NCI-H2171 (cell line): ENCODE data around the gene METTL8.
"Not testable (repeated sequence)": the region's sequence is repeated elsewhere in the genome, so short reads cannot be mapped to it uniquely, and the experiment has no call there.

Source experiments
- DNase-seq: peaks from one replicate; lab custom pipeline; 2025; lab: John Stamatoyannopoulos, UW

The METTL8 gene

GRCh38 chr2:171399292-171399691 is 34.5 kb downstream of the METTL8 start:
- no peak for DNase-seq

GRCh38 chr2:171394164-171394740 is 39.5 kb downstream of the METTL8 start:
- DNase-seq = no peak

- peak; percentile 23 for DNase-seq
These were observed 40.3 kb downstream of the METTL8 start for GRCh38 chr2:171393487-171393886.

GRCh38 chr2:171391532-171391931 is 42.3 kb downstream of the METTL8 start:
- no peak for DNase-seq

GRCh38 chr2:171390941-171391516 is 42.8 kb downstream of the METTL8 start:
- DNase-seq = no peak

GRCh38 chr2:171389780-171390179 is 44.0 kb downstream of the METTL8 start:
- DNase-seq = no peak

- no peak for DNase-seq
These were observed 44.5 kb downstream of the METTL8 start for GRCh38 chr2:171389325-171389724.

- no peak for DNase-seq
These were observed 46.7 kb downstream of the METTL8 start for GRCh38 chr2:171387052-171387451.

GRCh38 chr2:171386627-171387026 is 47.2 kb downstream of the METTL8 start:
- no peak for DNase-seq

- DNase-seq = no peak
These were observed 50.7 kb downstream of the METTL8 start for GRCh38 chr2:171383134-171383533.

GRCh38 chr2:171382175-171382574 is 51.6 kb downstream of the METTL8 start:
- not testable (repeated sequence) for DNase-seq

- DNase-seq = not testable (repeated sequence)
These were observed 55.9 kb downstream of the METTL8 start for GRCh38 chr2:171377852-171378251.

GRCh38 chr2:171367692-171368091 is 66.1 kb downstream of the METTL8 start:
- no peak for DNase-seq

GRCh38 chr2:171365778-171366177 is 68.0 kb downstream of the METTL8 start:
- no peak for DNase-seq

- no peak for DNase-seq
These were observed 68.6 kb downstream of the METTL8 start for GRCh38 chr2:171365232-171365631.

GRCh38 chr2:171362396-171362795 is 71.4 kb downstream of the METTL8 start:
- DNase-seq = no peak

GRCh38 chr2:171360905-171361304 is 72.9 kb downstream of the METTL8 start:
- no peak for DNase-seq

- not testable (repeated sequence) for DNase-seq
These were observed 80.0 kb downstream of the METTL8 start for GRCh38 chr2:171353746-171354145.

- no peak for DNase-seq
These were observed 85.7 kb downstream of the METTL8 start for GRCh38 chr2:171348056-171348455.

- DNase-seq = no peak
These were observed 86.2 kb downstream of the METTL8 start for GRCh38 chr2:171347591-171348032.

GRCh38 chr2:171346723-171347557 is 86.8 kb downstream of the METTL8 start:
- no peak for DNase-seq

GRCh38 chr2:171345971-171346722 is 87.6 kb downstream of the METTL8 start:
- DNase-seq = no peak
